NCI-H2029 (cell line): ENCODE data around the gene PRKAR1B.
"Not testable (repeated sequence)": the region's sequence is repeated elsewhere in the genome, so short reads cannot be mapped to it uniquely, and the experiment has no call there.

Experiments used
- DNase-seq: peaks from one replicate; lab custom pipeline; 2025; lab: John Stamatoyannopoulos, UW

The PRKAR1B gene

DNA sequence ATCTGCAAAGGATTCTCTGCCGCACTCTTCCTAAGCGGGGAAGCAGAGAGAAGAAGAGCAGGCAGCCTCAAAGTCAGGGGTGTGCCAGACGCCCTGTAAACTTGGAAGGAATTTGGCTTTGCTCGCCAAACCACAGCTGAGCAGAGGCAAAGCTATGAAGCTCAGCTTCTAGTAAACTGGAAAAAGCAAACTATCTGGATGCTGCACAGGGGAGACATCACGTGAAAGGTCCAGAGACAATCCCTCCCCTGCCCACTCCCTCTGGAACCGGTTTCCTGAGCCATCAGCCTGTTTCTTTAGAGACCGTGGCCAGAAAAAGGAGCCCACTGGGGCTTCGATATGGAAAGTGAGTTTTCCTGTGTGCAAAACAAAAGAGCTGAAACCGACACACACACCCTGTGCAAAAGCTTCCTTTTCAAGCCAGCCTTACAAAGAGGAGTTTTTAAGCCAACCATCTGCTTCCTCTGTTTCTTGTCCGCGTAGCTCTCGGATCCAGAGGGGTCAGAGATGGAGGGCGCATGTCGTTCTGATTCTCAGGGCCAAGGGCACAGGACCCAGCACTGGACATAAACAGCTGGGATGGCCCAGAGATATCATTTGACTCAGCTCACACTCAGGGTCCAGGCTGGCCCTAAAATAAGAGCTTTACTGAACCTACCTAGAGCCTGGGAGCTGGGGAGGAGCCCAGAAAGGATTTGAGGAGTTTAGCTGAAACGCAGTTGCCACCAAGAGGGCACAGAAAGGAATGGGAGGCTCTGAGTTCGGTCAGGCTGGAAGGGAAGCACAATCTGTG is 58.7 kb downstream of the PRKAR1B start:
- DNase-seq: no peak

DNA sequence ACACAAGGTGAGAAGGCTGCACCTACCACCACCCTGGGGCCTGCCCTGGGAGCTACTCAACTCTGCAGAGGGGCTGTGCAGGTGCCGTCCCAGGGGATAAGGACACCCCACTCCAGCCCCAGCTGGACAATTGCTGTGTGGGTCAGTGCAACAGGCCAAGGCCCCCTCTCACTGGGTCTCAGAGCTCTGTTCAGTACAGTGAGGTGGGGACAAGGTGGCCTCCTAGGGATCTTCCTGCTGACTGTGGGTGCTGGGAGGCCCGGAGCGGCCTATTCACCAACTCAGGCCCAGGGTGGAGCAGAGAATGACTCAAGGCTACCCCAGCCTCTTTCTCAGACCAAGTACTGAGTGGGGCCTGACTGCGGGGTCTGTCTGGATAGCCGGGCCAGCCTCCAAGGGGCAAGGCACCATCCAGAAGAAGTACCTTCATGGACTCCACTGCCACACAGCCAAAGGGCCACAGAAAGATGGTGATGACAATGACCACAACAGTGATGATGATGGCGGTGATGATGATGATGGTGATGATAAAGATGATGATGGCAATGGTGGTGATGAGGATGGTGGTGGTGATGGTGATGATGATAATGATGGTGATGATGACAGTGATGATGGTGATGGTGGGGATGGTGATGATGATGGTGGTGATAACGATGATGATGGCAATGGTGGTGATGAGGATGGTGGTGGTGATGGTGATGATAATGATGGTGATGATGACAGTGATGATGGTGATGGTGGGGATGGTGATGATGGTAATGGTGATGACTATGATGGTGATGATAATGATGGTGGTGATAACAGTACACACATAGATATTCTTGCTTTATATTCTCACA is 60.4 kb downstream of the PRKAR1B start:
- no peak for DNase-seq

DNA sequence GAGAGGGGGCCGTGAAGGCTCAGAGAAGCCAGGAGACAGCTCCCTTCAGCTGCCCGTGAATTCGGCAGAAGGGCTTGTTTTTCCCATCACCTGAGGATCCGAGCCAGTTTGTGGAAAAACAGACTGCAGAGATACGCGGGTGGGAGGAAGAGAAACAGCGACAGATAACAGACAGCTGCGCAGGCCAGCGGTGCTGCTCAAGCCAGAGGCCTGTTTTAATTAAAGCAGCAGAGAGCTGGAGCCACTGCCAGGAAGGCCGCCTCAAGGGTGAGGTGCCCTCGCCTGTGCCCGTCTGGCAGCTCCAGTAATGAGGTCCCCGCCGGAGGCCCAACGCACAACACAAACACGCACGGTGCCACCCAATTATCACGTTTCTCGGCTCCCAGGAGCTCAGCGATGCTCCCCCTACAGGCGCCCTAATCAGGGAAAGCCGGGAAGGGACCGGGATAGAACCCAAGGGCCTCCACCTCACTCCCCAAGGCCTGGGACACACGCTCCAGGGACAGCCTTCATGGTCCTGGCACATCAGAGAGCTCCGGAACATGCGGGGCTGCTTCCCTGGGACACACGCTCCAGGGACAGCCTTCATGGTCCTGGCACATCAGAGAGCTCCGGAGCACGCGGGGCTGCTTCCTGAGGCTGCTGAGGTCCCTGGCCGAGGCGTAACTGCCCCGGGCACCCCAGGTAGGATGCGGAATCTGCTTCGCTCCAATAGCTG is 61.2 kb downstream of the PRKAR1B start:
- no peak for DNase-seq

DNA sequence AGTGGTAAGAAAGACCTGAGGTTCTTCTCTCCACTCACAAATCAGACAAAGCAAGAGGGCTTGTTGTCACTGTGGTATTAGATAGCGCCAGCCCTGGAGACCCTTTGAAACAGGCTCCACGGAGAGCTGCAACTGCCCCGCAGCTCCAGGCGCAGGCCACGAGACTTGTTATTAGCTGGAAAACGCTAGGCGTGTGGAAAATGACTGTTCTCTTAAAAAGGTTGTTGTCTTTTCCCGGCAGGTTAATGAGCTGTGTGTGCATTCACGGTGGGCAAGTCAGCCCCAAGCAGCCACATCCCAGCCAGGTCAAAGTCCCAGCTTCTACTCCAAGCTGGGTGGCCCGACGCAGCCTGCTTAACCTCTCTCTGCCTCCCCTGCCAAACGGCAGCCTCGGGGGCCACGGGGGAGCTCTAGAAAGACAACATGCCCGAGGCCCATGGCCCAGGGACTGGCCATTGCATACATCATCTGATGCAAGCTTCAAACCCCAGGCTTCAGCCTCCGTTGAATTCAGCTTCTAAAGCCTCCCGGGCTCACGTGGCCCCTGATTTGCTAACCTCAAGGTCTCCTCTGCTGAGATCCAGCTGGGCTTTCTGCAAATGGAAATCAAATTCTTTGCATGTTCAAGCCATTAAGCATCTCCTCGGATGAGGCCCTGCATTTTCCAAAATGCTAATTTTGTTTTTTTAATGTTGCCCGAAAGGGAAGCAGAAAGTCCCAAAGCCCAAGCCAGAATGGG is 61.9 kb downstream of the PRKAR1B start:
- DNase-seq: no peak

DNA sequence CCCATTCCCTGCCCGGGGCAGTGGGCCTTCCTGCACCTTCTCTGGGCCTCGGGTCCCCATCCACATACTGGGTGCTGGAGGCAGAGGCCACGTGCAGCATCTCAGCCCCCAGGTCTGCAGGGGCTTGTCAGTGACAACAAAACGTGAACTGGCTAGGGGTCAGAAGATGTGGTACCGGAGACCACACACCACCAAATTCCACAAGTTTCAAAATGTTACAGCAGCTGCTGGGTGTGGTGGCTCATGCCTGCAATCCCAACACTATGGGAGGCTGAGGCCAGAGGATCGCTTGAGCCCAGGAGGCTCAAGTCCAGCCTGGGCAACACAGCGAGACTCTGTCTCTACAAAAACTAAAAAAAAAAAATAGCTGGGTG is 62.7 kb downstream of the PRKAR1B start:
- DNase-seq: no peak

DNA sequence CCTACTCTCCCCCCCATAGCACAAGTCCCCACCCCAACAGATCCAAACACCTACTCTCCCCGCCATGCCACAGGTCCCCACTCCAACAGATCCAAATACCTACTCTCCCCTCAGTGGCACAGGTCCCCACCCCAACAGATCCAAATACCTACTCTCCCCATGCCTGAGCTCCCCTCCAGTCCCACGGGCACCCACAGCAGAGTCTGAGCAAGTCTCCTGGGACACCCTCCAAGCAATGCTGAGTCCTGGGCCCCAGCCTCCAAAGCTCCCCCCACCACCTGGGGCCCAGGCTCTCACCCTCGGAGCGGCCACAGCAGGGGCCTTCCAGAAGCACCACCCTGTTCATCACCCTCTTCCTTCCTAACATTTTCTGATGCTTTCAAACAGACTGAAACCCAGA is 64.5 kb downstream of the PRKAR1B start:
- no peak for DNase-seq

DNA sequence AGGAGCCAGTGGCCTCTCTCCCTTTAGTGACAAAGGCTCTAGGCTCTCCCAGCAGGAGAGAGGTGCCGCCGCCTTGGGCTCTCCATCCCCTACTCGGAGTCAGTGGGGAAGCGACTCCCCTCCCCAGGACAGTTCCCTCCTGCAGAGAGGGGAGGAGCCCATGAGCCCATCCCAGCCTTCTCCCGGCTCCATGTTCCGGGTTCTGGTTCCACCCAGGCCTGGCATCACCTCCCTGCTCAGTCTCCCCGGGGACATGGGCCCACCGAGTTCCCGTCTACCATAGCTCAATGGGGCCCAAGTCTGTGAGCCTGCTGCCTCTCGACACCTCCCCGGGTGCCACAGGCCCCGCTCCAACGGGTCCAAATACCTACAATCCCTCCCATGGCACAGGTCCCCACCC is 67.1 kb downstream of the PRKAR1B start:
- DNase-seq: no peak

DNA sequence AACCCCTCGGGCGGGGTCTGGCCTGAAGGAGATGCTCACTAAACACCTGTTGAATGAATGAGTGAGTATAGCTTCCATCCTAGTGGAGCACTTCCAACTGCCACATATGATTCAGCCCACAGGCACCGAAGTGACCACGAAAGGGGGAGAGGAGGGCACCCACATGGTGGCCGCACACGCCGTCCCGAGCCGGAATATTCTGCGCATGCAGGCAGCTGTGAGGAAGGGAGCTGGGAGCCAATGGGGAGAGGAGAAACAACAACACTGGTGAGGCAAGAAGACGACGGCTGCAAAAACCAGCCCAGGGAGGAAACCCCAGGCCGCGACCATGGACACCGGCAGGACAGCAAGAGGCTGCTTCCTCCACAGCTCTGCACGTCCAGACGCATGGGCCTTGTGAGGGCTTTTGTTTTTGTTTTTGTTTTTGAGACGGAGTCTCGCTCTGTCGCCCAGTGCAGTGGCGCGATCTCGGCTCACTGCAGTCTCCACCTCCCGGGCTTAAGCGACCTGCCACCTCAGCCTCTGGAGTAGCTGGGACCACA is 67.7 kb downstream of the PRKAR1B start:
- DNase-seq: no peak

DNA sequence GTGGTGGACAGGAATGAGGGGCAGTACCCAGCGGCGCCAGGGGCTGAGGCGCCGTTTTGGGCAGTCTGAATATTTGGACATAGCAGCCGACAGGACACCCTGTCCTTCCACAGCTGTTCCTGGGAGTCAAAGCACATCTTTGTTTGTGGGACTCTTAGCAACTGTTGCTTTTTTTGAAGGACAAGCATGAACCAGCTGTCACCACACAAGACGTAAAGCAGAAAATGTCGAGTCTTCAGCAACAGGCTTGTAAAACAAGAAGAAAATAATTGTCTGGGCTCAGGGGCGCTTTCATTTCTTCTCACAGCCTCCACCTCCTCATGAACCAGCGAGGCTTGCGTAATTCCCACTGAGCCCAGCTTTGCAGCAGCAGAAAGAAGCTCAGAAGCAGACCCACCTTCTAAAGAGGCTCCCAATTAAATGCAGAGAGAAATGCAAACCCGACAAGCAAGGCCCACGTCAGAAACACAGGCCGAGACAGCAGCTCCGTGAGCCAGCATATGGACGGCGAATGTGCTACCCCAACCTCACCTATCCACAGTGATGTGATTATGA is 69.4 kb downstream of the PRKAR1B start:
- no peak for DNase-seq

DNA sequence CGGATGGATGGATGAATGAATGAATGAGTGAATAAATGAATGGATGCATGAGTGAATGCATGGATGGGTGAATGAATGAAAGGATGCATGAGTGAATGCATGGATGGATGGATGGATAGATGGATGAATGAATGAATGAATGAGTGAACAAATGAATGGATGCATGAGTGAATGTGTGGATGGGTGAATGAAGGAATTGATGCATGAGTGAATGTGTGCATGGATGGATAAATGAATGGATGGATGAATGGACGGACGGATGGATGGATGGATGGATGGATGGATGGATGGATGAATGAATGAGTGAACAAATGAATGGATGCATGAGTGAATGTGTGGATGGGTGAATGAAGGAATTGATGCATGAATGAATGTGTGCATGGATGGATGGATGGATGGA is 70.1 kb downstream of the PRKAR1B start:
- not testable (repeated sequence) for DNase-seq

DNA sequence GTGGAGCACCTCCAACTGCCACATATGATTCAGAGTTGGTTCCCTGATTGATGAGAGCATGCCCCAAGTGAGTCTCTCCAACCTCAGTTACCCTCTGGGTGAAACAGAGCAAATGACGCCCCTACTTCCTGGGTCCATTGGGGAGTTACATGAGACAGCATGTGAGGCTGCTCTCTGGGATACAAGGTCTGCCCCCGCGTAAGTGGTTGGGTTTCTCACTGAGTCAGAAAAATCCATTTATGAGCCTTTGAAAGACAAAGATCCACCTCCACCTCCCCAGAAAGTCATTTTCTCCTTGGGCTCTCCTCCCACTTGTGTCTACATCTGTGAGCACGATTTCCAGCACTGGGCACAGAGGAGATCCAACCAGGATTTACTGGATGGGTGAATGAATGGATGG is 71.3 kb downstream of the PRKAR1B start:
- no peak for DNase-seq

DNA sequence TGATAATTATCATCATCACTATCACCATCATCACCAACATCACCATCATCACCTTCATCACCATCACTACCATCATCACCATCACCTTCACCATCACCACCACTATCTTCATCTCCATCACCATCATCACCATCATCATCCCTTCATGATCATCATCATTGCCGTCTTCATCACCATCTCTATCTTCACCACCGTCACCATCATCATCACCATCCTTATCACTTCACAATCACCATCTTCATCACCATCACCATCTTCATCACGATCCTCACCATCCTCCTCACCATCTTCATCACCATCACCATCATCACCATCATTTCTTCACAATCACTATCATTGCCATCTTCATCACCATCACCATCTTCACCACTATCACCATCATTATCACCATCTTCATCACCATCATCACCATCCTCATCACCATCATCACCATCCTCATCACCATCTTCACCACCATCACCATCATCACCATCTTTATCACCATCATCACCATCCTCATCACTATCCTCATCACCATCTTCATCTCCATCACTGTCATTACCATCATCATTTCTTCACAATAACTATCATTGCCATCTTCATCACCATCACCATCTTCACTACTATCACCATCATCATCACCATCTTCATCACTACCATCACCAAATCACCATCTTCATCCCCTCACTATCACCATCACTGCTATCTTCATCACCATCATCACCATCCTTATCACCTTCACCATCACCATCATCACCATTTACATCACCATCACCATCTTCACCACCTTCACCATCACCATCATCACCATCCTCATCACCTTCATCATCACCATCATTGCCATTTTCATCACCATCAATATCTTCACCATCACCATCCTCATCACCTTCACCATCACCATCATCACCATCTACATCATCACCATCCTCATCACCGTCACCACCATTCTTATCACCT is 73.0 kb downstream of the PRKAR1B start:
- DNase-seq: no peak

DNA sequence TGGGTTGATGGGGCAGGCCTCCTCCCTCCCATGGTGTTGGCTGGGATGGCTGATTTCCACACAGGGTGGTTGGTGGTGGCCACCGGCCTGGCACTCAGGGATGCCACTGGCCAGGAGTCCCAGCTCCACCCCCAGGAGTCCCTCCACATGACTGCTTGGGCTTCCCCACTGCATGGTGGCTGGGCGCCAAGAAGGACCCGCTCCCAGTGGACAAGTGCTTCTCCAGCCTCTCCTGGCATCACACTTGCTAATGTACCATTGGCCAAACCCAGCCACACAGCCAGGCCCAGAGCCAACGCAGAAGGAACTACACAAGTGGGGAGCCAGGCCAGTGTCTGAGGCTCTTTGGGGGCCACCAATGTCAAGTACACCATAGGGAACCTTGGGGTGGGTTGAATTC is 74.2 kb downstream of the PRKAR1B start:
- no peak for DNase-seq

DNA sequence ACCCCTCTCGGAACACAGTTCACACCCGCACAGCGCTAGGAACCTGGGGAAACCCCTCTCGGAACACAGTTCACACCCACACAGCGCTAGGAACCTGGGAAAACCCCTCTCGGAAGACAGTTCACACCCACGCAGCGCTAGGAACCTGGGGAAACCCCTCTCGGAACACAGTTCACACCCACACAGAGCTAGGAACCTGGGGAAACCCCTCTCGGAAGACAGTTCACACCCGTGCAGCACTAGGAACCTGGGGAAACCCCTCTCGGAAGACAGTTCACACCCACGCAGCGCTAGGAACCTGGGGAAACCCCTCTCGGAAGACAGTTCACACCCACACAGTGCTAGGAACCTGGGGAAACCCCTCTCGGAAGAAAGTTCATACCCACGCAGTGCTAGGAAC is 74.9 kb downstream of the PRKAR1B start:
- not testable (repeated sequence) for DNase-seq

DNA sequence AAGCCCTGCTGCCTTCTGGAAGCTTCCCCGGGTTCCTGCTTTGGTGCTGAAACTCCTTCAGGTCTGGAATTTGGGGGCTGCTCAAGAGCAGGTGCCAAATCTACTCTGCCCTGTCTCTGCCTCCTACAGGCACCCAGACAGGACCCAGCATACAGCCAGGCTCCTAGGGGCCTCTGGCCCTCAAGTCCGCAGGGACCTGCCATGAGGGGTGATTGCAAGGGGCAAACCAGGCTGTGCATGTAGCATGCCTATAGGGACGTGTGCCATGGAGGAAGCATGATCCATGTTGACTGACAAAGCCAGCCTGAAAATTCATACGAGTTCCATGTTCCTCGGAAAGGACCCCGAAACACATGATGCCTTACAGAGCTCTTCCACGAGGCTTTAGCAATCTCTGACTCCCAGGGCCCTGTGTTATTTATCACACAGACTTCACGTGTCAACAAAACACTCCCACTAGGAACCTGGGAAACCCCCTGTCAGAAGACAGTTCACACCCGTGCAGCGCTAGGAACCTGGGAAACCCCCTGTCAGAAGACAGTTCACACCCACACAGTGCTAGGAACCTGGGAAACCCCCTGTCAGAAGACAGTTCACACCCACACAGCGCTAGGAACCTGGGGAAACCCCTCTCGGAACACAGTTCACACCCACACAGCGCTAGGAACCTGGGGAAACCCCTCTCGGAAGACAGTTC is 75.9 kb downstream of the PRKAR1B start:
- no peak for DNase-seq

DNA sequence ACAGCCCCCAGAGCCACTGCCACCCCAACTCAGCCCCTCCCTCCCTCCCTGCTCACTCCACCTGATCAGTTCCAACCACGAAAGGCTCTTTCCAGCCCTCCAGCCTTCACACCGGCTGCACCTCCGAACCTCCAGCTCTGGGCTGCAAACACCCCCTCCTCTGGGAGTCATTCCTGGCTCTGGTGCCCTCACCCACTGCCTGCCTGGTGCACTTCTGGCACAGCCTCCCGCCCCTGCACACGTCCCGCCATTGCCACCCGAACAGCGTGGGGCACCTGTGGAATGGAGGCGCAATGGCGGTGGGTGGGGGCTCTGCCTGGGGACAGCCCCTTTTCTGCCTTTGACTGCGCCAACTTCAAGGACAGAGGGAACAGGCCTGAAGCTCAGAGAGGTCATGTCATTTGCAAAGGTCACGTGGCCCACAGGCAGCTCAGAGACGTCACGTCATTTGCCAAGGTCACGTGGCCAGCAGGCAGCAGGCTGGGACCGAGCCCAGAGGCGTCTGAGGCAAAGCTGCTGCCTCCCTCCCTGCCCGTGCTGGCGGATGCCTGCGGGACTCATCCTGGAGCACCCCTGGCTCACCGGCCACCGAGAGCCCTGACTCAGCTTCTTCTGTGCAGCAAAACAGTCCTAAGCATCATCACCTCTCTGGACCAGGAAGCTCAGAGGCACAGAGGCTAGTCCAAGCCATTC is 76.6 kb downstream of the PRKAR1B start:
- DNase-seq: no peak

DNA sequence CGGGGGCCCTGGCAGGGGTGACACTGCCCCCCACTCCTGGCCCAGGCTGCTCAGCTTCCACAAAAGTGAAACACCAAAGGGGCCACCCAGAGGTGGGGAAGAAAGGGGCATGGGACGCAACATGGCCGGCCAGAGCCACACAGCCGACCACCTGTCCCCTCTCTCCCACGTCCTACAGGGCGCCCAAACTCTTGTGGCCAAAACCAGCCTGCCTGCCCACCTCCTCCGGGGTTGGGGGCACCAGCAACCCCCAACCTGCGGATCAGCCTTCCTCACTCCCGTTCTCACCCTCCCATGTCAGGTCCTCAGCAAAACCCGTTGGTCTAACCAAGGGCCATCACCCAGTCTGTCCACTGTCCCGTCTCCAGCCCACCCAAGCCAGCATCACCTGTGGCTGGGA is 80.1 kb downstream of the PRKAR1B start:
- DNase-seq: no peak

DNA sequence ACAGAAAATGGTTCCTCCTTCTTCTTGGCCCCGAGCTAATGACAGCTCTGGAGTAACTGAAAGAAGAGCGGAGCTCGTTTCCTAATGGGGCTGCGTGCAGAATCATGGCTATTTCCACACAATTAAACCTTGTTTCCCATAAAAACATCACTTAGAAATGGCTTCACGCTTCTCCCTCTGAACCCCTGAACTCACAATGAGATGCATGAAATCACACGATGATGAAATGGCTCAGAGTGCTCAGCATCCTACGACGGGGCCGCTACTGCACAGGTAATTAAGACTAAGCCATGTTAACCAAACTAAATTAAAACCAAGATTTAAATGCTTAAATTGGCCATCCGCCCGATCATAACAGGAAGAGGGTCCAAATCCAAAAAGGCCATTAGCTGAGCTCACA is 80.6 kb downstream of the PRKAR1B start:
- no peak for DNase-seq

DNA sequence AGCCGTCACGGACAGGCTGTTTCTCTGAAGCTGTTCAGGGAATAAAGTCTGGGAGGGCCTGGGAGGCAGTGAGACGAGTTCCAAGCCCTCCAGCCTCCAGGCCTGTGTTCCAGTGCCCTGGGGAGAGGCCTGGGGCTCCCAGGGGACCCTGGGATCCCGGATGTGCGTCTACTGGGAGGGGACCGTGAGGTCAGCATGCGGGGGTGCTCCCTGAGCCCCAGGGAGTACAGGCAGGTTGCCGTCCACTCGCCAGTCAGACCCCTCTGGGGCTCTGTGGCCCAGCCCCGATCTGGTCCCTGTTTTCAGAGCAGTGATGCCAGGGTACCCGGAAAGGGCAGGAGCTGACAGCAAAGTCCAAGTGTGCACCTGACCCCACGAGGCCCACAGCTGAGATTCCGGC is 81.5 kb downstream of the PRKAR1B start:
- DNase-seq: no peak
